Endometrial microvascular endothelial cells (primary cell): ENCODE measurements around the gene EPB41L3. TPM values are rescaled to one million over a fixed set of nuclear protein-coding genes. Genes with fewer than 3 reads are reported as not detected.
"Not testable (repeated sequence)": the region's sequence is repeated elsewhere in the genome, so short reads cannot be mapped to it uniquely, and the experiment has no call there.

ENCODE experiments used
- in situ Hi-C: cut with HindIII; loops from 2 replicates; pipeline ENCODE4 v1.10.0; 2017; ENCODE audit warnings: low sequenced_read_pairs, low pct_unique_long_range_greater_than_20kb; ENCODE audit errors: inconsistent ontology term
- total RNA-seq: library from RNA; depleted of rRNA; stranded (reverse); fragments of >200 nt; gene quantifications from one replicate; pipeline ENCODE4 v1.2.3, GENCODE V29; 2015; ENCODE audit errors: inconsistent ontology term

Gene EPB41L3
- 7.9 TPM for total RNA-seq

DNA sequence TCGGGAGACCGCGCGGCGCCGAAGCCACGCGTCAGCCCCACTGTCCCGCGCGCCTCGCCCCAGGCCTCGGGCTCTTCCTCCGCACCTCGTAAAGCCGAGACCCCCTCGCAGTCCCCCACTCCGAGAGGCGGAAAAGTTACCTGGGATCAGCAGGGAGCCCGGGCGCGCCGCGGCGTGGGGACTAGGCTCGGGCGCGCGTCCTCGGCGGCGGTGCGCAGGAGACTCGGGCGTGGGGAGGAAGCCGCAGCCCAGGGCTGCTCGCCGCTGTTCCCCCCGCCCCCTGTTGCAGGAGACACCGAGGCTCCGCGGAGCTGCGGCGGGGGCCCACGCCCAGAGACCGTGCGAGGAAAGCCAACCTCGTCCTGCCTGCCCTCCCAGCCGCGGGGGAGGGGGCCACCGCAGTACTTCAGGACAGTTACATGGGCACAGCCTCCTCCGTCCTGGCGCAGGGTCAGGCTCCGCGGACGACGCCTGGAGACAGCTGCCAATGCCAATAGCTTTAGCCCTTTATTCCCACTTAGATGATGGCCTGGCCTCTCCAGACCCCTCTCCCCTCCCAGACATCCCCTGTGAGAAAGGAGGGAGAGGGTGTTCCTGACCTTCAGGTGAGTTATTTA is at the start of gene EPB41L3:
TSS of gene EPB41L3 (minus strand) at position 225 of the 617 bp plus-strand sequence. CDS start 54,814 bp downstream, outside the sequence.
- in situ Hi-C loops = no loop called here

DNA sequence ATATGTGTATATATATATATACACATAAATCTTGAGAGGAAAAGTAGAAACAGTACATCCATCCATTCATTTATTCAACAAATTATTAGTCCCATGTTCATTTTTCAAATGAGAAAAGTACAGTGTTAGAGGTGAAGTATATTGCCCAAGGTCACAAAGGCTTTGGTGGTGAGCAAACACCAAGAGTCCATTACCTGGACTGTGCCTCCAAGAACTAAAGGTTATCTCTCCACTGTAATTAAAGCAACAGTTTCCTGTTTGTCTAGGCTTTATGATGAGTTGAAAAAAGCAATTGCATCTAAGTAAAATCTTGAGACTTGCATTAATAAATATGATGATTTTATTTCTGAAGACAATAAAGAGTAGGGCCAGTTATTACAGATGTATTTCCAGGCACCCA is 44.7 kb upstream of the EPB41L3 start:
- in situ Hi-C loops = no loop called here

GRCh38 chr18:5585653-5586052 is 41.9 kb upstream of the EPB41L3 start:
- in situ Hi-C loops = no loop called here

DNA sequence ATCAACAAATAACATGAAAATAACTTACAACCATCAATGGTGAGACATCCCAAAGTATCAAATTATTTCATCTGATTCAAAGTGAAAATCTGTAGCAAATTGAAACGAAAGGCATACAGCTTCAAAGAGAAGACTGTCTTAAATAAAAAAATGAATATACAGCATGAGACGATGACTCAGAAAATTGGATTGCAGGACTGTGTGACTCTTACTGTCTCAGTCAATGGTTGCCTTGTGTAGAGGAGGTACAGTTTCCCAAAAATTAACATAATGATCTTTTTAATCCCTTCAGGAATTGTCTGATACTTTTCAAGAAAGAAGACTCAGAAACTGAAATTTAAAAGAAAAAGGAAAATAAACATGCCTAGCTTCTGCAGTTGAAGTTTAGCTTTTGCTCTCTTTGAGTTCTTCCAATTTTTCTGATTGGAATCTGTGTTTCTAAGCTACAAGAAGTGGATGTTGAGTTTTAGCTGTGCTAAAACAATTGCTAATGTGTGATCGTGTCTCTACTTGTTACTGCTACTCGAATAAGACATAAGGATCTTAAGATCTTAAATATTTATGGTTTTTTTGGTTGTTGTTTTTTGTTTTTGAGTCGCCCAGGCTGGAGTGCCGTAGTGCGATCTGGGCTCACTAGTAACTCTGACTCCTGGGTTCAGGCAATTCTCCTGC is 41.1 kb upstream of the EPB41L3 start:
- in situ Hi-C loops = no loop called here

DNA sequence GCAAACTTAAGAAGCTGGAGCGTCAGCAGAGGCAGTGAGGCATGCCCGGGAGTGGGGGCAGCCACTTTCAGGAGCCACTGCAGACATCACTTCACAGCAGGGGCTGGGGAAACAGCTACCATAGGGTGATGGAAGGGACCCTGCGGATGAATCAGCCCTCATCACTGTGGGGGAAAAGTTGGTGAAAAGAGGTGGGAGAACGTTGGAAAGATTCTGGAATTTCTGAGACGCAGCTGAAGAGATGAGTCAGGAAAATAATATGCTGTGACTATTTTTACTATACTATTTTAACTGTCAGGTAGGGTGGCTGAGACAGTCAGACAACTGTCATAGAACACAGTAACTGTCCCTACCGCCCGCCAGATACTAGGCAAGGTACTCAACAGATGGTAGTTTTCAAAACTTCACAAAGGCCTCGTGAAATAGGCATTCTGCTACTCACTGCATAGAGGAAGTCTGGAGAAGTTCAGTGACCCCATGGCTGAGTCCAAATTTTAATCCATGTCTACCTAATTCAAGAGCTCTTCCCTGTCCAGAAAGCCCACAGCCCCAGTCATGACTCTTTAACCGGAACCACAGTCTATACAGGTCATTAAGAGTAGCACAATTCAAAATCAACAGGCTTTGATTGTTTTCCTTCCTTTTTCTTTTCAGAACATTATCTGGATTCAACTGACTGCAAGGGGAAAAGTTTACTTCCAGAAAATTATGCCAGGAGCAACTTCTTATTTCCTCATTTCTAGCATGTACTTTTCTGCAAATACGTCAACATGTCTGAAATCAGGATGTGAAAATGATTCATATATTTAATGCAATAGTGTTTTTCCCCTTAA is 39.3 kb upstream of the EPB41L3 start:
- in situ Hi-C loops = no loop called here

DNA sequence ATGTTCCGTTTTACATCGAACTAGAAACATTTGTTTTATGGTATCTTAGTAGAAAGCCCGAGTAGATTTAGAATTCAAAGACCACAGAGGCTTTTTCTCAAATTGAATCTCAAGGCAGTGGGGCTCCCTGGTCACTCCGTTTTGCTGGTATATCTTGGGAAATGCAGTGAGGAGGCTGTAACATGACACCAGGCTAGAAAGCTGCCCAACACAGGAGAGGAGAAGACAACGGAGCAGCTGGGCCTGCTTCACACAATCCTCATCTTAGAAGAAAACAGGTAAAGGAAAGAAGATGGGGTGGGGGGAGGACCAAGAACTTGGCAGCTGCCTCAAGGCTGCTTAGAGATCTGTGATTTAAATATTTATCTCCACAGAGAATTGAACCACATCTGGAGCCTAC is 38.3 kb upstream of the EPB41L3 start:
- in situ Hi-C loops = no loop called here

DNA sequence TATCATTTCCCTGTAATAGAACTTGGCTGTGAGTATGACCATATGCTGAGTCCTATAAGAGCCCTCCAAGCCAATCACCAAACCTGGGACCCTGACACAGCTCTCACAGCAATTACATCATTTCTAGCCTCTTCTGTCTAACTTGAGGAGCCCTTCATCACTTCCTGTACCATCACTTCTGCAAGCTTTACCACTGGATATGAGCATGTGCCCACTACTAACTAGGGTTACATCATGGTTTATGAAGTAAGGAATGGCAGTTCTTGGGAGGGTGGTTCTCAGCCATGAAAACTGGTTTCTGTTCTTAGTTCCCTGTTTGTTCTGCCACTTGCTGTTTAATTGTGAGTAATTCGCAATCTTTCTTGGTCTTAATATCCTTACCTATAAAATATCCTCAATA is 31.0 kb upstream of the EPB41L3 start:
- in situ Hi-C loops = no loop called here

GRCh38 chr18:5571666-5572065 is 27.9 kb upstream of the EPB41L3 start:
- in situ Hi-C loops = no loop called here

DNA sequence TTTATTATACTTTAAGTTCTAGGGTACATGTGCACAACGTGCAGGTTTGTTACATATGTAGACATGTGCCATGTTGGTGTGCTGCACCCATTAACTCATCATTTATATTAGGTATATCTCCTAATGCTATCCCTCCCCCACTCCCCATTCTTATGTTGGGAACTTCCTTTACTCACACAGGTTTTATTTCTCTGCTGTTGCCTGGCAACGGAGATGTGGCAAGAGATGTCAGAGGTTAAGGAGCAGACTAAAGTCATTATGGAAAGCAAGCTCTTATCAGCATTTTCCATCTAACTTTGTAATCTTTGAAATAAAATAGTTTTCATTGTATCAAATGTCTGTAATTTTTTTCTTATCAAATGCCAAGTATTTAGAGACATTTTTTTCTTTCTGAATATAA is 26.8 kb upstream of the EPB41L3 start:
- in situ Hi-C loops = not testable (repeated sequence)

GRCh38 chr18:5568416-5568815 is 24.6 kb upstream of the EPB41L3 start:
- in situ Hi-C loops = no loop called here

DNA sequence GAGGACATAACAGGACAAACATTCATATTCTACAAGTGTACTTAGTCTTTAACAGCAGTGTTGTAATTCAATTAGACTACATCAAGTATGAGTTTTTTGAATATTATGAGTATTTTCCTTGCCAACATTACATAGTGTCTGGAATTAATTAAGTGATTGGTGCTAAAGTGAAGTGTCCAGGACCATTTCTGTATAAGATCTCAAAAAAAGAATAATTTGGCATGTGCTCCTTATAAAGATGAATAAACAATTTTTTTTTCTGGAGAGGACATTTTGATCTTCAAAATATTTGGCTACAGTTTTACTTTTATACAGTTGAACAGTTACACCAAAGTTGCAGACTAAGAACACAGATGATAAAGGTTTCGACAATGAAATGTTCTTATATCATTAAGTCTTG is 15.1 kb upstream of the EPB41L3 start:
- in situ Hi-C loops = no loop called here

- in situ Hi-C loops = no loop called here
Observed at GRCh38 chr18:5556310-5556974, 12.6 kb upstream of the EPB41L3 start.

DNA sequence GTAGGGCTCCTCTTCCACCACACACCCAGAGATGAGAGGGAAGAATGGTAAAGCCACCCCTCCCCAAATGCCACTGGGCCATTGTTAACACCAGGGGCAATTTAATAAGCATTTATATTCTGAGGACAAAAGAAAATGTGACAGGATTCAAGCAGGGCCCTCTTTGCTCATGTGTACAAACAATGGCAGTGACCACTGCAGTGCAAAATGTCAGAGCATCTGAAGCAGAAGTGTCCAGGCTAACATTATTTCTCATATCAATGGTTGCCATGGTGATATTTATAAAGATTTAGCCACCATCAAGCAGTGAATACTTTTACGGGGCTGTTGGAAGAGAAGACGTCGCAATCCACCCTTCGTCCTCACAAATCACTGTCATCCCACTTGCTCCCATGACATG is 10.8 kb upstream of the EPB41L3 start:
- in situ Hi-C loops = no loop called here

GRCh38 chr18:5546660-5547059 is 2.9 kb upstream of the EPB41L3 start:
- in situ Hi-C loops = no loop called here

GRCh38 chr18:5543036-5543680 is 639 bp downstream of the EPB41L3 start:
- in situ Hi-C loops = no loop called here

DNA sequence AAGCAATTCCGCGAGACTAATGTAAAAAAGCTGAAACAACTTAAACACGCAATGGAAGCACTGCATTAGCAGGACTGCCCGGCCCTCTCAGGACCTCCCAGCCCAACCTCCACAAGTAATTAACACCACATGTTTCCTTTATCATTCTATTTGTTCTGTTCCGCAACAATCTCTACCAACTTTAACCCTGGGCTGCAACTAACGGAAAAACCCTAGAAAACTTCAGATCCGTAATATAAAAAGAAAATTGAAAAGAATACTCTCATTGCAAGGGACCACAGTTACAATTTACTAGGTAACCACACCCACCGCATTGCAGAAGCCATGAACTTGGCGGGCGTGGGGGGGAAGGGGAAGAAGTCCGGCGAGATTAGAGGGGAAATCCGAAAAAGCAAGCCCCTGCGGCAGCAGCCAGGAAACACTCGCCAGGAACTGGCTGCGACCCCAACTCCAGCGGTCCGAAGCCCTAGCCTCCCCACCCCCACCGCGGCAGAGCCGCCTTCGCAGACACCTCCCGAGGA is 1.2 kb downstream of the EPB41L3 start:
- in situ Hi-C loops = no loop called here

DNA sequence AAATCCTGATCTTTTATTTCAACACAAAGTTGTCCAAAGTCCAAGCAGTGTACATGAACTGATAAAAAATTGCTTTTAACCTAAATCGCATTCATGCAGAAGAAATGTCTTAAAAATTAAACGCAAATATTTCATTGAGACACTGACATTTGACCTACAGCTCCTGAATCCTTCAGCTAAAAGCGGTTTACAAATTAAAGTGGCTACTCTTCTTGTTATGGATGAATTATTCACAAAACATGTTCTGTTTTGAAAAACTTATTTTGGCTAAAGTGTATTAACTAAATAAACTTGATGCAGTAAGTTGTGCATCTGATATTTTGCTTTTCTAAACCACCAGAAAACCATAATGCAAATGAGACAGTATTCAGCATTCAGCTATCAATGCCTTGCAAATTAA is 2.2 kb downstream of the EPB41L3 start:
- in situ Hi-C loops = no loop called here

DNA sequence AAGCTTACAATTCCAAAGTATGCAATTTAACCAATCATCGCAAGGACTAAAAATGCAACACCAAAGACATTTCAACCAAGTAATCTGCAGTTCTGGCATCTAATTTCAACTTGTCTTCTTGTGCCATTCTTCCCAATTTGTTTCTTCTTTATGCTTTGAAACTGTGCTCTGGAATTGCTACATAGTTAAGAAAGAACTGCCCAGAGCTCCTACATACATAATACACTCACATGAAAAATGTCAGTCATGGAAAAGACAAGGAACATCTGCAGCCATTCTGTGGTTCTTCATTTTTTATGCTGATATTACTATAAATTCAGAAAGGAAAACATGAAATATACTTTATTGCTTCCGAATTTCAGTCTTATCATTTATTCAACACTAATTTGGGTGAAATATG is 4.4 kb downstream of the EPB41L3 start:
- in situ Hi-C loops = no loop called here

- in situ Hi-C loops = no loop called here
Observed at GRCh38 chr18:5538544-5538943, 5.3 kb downstream of the EPB41L3 start.
